ENCODE data around the gene TBL1X.

GRCh38 chrX:9456250-9457074 lies 8.4 kb upstream of the TBL1X start:
- TF ChIP-seq POLR2A (IDR thresholded peaks at IDR 0.05) (no peak), CTCF (IDR thresholded peaks at IDR 0.05) (no peak)
